Measurements from ENCODE around the gene ZIM2. TPM values are rescaled to one million over a fixed set of nuclear protein-coding genes. Genes with fewer than 3 reads are reported as not detected.

Gene ZIM2
- total and polyA plus RNA-seq, 10 of the 15 experiments (the other 5 are each of a cell fraction or from before 2014, with no cell fraction given), result not detected

DNA sequence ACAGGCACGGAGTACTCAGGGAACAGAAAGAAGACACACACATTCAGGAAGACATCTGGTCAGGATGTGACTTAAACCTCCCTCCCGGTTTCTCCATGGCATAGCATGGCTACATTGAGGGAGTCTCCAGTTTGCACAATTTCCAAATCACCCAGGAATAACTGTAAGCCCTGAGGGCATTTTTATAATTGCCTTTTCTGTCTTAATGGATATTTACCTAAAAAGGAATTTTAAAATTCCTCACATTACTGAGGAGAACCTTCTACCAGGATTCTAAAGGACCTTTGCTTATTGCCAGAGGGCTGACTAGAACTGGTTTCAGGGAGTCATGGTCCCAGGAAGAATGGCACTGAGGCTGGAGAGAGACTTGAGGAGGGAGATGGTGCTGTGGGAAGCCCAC lies 21.4 kb downstream of the ZIM2 start:
- FAIRE-seq, result no peak

More for the DNA sequence above, 21.4 kb downstream of the ZIM2 start:
- no peak overlapping the region for H3K27ac ChIP-seq (ENCODE audit: control insufficient read depth, insufficient read depth)
- no peaks in the 10 kb centered on the region for H3K4me1 ChIP-seq (ENCODE audit: control insufficient read depth, insufficient read depth, low read length)
- no peaks in the 10 kb centered on the region for H3K36me3 ChIP-seq (ENCODE audit: control insufficient read depth in 2 of 2, insufficient read depth in 2 of 2, low read length in 1 of 2)
- H3K9ac ChIP-seq (ENCODE audit: control insufficient read depth, insufficient read depth, low read length), result no peak overlapping the region
- no peak overlapping the region for H3K4me3 ChIP-seq
- H3K27me3 ChIP-seq (replicated peaks in 1 of 2; ENCODE audit: control insufficient read depth in 2 of 2, insufficient read depth in 2 of 2, low read length in 1 of 2), result no peaks in the 10 kb centered on the region
- POLR2A ChIA-PET, result no interaction called here
- H4K20me1 ChIP-seq (ENCODE audit: control insufficient read depth, insufficient read depth), result no peaks in the 10 kb centered on the region
- in situ Hi-C loops (cut with MboI) (no loop called here), intact Hi-C loops (cut with micrococcal nuclease; ENCODE audit: unreplicated experiment) (no loop called here)
- WGBS (ENCODE audit: insufficient coverage, insufficient replicate concordance, low lambda C conversion rate, missing lambda C conversion rate), result 3% methylated on average over 2 of the region's 2 CpGs
- DNase-seq (ENCODE audit: low read depth, low spot score), result no peak
- H3K79me2 ChIP-seq (ENCODE audit: control insufficient read depth, insufficient read depth, low read length), result no peaks in the 10 kb centered on the region
- H3K4me2 ChIP-seq (ENCODE audit: control insufficient read depth, insufficient read depth), result no peak overlapping the region
- no peak for ATAC-seq
- RAD21 ChIA-PET (ENCODE audit: unreplicated experiment), result no interaction called here
- CTCF ChIA-PET, result no interaction called here
- SMC1A ChIA-PET (ENCODE audit: uncharacterized antibody, unreplicated experiment), result no interaction called here
- no peak overlapping the region for H2AFZ ChIP-seq (ENCODE audit: control insufficient read depth, low read depth, low read length)
- TF ChIP-seq NR2C2 (IDR thresholded peaks at IDR 0.05; ENCODE audit: borderline replicate concordance, control insufficient read depth, insufficient read length, low read depth) (no peak), NR2F1 (conservative IDR thresholded peaks at IDR 0.05) (no peak), RAD51 (IDR thresholded peaks at IDR 0.05) (no peak), GABPA (IDR thresholded peaks at IDR 0.05; ENCODE audit: low read depth) (no peak), HDAC2 (IDR thresholded peaks at IDR 0.05) (no peak), HCFC1 (IDR thresholded peaks at IDR 0.05; ENCODE audit: low read length) (no peak), SREBF2 (IDR thresholded peaks at IDR 0.05; ENCODE audit: low read length) (no peak), BRCA1 (IDR thresholded peaks at IDR 0.05; ENCODE audit: low read depth, low read length) (no peak), EGR1 (IDR thresholded peaks at IDR 0.05; ENCODE audit: borderline replicate concordance in 1 of 2, low read depth in 2 of 2, low read length in 2 of 2) (no peak), GATAD2B (conservative IDR thresholded peaks at IDR 0.05; ENCODE audit: low read depth) (no peak), ZBED1 (IDR thresholded peaks at IDR 0.05; ENCODE audit: borderline replicate concordance) (no peak)
- TF ChIP-seq, protein P1, sequence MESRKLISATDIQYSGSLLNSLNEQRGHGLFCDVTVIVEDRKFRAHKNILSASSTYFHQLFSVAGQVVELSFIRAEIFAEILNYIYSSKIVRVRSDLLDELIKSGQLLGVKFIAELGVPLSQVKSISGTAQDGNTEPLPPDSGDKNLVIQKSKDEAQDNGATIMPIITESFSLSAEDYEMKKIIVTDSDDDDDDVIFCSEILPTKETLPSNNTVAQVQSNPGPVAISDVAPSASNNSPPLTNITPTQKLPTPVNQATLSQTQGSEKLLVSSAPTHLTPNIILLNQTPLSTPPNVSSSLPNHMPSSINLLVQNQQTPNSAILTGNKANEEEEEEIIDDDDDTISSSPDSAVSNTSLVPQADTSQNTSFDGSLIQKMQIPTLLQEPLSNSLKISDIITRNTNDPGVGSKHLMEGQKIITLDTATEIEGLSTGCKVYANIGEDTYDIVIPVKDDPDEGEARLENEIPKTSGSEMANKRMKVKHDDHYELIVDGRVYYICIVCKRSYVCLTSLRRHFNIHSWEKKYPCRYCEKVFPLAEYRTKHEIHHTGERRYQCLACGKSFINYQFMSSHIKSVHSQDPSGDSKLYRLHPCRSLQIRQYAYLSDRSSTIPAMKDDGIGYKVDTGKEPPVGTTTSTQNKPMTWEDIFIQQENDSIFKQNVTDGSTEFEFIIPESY (IDR thresholded peaks at IDR 0.05), result no peak
- TF ChIP-seq, protein P2, sequence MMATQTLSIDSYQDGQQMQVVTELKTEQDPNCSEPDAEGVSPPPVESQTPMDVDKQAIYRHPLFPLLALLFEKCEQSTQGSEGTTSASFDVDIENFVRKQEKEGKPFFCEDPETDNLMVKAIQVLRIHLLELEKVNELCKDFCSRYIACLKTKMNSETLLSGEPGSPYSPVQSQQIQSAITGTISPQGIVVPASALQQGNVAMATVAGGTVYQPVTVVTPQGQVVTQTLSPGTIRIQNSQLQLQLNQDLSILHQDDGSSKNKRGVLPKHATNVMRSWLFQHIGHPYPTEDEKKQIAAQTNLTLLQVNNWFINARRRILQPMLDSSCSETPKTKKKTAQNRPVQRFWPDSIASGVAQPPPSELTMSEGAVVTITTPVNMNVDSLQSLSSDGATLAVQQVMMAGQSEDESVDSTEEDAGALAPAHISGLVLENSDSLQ (IDR thresholded peaks at IDR 0.05), result no peak
- TF ChIP-seq, protein P3, sequence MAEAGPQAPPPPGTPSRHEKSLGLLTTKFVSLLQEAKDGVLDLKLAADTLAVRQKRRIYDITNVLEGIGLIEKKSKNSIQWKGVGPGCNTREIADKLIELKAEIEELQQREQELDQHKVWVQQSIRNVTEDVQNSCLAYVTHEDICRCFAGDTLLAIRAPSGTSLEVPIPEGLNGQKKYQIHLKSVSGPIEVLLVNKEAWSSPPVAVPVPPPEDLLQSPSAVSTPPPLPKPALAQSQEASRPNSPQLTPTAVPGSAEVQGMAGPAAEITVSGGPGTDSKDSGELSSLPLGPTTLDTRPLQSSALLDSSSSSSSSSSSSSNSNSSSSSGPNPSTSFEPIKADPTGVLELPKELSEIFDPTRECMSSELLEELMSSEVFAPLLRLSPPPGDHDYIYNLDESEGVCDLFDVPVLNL (IDR thresholded peaks at IDR 0.05; ENCODE audit: low read depth, low read length), result no peak
- TF ChIP-seq, protein P4, sequence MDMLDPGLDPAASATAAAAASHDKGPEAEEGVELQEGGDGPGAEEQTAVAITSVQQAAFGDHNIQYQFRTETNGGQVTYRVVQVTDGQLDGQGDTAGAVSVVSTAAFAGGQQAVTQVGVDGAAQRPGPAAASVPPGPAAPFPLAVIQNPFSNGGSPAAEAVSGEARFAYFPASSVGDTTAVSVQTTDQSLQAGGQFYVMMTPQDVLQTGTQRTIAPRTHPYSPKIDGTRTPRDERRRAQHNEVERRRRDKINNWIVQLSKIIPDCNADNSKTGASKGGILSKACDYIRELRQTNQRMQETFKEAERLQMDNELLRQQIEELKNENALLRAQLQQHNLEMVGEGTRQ (IDR thresholded peaks at IDR 0.05; ENCODE audit: borderline replicate concordance, low read depth, low read length), result no peak
- H3K9me3 ChIP-seq (replicated peaks; ENCODE audit: control insufficient read depth, insufficient read depth, low read length), result no peaks in the 10 kb centered on the region; the same call in 2 of the 3 replicates
- BruUV-seq (replicated peaks), result no TSS peak
